HG02678 (cell line): Measurements from ENCODE around the gene SCAMP5.

Experiments used
- ATAC-seq: cut with Tn5 transposase; IDR thresholded peaks from one replicate; pipeline ENCODE4 v1.9.1; 2021; ENCODE audit warnings: mild to moderate bottlenecking, moderate library complexity; ENCODE audit not compliant: unreplicated experiment

SCAMP5 gene

DNA sequence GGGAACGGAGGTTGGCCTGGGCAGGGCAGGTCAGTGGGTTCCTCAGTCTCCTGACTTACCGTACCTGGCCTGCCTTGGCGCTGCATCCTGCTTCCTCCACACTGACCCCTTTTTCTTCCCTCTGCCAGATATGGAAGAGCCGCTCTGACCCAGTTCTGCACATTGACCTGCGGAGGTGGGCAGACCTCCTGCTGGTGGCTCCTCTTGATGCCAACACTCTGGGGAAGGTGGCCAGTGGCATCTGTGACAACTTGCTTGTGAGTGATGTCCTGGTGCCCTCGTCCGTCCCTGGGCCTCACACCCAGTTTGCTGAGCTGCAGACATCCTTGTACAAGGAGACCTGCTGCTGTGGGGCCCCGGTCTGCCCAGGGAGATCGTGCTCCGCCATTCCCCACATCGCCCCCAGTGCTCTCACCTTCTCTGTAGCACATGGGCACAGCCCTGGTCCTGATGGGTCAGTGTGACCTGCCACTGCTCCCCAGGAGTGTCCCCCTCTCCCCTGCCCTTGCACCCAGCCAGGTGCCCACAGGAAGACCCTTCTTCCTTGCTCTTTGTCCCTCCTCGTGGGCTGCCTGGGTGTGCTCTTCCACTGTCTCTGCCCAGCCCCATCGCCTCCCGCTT, 49.0 kb downstream of the SCAMP5 start:
- ATAC-seq = no peak

DNA sequence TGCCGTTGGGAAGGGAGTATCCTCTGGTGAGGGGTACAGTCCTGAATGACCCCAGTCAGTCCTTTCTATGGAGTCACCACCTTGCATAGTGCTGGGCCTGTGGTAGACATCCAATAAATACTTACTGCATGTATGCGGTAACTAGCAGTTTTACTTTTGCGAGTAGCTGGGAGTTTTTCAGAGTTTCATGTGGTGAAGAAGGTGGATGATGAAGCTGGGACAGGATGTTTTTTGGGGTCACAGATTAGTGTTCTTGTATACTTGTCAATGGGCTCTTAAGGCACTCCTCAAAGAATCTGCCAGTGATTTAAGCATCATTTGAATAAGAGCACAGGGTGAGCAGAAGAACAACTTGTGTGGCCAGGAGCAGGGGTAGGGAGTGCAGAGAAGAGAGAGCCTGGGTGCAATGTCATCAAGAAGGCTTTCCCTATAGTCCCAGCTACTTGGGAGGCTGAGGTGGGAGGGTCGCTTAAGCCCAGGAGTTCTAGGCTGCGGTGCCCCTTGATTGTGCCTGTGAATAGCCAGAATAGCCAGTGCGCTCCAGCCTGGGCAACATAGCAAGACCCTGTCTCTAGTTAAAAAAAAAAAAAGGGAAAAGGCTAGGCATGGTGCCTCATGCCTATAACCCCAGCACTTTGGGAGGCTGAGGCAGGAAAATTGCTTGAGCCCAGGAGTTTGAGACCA, 50.1 kb downstream of the SCAMP5 start:
- ATAC-seq = no peak

DNA sequence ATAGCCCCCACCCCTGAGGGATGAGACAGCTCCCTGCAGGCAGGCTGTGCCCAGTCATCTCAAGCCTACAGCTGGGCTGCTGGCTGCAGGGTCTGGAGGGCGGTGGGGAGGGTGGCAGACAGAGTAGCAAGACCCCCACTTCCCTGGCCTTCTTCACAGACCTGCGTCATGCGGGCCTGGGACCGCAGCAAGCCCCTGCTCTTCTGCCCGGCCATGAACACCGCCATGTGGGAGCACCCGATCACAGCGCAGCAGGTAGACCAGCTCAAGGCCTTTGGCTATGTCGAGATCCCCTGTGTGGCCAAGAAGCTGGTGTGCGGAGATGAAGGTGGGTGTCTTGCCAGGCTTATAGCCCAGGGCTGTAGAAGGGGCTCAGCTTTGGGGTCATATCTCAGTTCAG, 53.0 kb downstream of the SCAMP5 start:
- ATAC-seq = no peak

DNA sequence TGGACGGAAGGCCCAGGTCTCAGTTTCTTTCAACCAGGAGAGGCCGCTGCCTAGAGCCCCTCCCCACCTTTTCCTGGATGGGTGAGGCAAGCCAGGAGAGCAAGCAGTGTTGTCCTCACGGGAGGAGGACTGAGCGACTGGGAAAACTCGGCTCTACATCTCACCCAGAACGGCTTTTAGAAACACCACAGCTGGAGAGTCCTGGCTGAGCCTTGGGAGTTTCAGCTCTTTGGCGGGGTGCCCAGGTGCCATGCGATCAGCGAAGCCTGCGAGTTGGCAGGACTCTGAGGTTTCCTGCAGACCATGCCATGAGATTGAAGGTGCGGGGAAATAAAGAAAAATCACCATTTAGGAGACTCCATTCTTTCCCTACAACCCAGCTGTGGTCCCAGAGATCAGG, 54.0 kb downstream of the SCAMP5 start:
- ATAC-seq = no peak

DNA sequence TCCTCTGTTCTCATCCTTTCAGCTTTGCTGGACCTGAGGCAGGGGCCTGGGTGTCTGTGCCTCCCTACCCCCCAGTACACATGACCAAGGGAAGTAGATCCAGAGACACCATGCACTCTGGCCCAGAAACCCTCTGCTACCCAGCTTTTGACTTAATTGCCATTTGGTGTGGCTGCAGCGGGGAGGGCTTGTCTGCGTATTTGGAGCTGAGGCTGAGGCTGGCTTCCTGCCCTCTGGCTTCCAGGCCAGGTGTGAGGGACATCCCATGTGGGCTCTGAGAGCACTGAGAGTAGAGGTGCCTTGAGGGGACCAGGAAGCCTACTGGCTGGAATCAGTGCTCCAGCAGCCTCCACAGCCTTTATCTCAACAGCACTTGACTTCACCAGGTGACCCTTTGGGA, 54.9 kb downstream of the SCAMP5 start:
- ATAC-seq = no peak

DNA sequence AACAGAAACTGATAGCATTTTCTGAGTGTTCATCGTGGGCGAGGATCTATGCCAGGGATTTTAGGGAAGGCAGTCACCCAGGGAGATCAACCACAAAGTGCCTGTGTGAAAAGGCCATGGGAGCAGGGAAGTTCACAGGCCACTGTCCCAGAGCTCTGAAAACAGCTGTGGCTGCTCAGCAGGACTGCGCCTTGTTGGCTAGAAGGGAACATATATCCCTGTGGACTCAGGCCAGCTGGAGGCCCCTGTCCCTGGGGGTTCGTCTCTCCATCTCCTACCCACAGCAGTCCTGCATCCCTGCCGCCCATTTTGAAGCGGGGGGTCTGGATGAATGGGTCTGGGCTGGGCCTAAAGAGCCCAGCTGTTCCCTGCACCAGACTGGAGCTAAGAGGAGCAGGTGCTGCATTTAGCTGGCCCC, 55.8 kb downstream of the SCAMP5 start:
- ATAC-seq = no peak

DNA sequence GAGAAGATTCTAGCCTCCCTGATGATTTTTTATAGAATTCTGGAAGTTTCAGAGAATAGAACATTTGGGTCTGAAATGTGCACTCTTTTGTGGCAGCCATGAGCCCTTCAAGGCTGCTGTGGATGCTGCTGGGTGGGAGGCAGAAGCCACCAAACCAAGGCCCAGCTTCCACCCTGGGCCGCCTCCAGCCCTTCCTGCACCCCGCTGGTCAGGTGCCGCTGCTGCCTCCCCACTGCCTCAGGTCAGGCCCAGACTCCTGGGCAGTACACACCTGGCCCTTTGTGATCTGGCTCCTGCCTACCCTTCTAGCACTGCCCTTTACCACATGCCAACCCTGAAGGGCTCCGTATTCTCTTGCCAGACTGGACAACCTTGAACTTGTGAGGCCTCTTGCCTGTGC, 56.3 kb downstream of the SCAMP5 start:
- ATAC-seq = no peak

DNA sequence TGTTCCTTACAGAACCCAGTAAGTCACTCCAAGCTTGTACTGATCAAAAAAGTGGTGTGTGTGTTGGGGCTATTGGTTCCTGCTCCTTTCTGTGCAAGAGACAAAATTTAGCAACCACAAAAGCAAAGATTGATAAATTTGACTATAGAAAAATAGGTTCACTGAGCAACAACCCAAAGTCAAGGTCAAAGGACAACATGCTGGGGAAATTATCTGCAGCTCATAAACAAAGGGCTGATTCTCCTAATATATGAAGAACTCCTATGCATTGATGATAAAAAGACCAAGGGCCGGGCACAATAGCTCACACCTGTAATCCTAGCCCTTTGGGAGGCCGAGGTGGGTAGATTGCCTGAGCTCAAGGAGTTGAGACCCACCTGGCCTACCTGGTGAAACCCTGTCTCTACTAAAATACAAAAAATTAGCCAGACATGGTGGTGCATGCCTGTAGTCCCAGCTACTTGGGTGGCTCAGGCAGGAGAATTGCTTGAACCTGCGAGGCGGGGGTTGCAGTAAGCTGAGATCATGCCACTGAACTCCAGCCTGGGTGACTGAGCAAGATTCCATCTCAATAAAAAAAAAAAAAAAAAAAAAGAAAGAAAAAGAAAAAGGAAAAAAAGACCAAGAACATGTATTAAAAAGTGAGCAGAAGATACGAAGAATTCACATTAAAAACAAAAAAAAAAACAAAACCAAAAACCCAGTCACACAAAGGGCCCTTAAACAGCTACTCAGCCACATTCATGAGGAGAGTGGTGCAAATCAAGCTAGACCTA, 57.8 kb downstream of the SCAMP5 start:
- ATAC-seq = no peak

DNA sequence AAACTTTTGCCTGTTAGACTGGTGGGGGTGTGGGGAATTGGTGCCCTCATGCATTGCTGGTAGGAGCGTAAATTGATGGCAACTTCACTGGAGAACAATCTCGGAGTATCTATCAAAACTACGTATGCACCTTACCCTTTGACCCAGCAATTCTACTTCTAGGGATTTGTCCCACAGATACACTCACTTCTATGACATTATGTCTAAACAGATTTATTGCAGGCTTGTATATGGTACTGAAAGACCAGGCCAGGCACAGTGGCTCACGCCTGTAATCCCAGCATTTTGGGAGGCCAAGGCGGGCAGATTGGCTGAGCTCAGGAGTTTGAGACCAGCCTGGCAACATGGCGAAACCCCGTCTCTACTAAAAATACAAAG, 58.4 kb downstream of the SCAMP5 start:
- ATAC-seq = no peak

DNA sequence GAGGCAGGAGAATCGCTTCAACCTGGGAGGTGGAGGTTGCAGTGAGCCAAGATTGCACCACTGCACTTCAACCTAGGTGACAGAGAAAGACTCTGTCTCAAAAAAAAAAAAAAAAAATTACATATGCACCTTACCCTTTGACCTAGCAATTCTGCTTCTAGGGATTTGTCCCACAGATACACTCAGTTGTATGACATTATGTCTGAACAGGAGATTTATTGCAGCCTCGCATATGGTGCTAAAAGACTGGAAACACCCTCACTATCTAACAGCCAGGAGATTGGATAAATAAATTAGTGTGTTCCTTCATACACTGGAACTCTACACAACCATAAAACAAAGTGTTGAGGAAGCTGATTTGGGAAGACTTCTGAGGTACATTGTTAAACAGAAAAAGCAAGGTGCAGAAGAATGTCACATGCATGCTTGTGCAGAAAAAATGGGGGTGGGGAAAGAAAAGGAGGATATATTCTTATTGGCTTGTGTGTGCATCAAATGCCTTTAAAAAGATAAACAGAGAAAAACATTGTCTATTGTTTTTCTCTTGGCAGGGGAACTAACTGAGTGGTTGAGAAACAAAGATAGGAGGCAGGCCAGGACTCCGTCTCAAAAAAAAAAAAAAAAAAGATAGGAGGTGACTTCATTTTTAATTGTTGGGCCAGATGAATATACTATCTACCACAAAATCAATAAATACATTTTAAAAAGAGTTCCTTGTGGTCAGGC, 59.0 kb downstream of the SCAMP5 start:
- no peak for ATAC-seq

DNA sequence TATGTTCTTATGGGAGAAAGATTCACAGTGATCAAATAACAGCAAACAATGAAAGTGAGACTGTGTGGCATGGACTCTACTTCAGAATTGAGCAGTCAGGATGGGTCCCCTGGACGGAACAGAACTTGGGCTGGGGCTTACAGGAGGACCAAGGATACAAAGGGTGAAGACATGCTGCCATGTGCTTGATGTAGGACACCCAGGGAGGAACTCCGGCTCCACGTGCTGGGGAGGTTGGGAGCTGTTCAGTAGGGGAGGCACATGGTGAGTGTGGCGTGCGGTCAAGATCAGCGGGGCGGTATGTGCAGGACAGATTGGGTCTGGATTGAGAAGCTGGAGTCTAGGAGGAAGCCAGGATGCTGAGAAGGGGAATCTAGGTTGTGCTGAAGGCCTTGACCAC, 60.7 kb downstream of the SCAMP5 start:
- no peak for ATAC-seq

DNA sequence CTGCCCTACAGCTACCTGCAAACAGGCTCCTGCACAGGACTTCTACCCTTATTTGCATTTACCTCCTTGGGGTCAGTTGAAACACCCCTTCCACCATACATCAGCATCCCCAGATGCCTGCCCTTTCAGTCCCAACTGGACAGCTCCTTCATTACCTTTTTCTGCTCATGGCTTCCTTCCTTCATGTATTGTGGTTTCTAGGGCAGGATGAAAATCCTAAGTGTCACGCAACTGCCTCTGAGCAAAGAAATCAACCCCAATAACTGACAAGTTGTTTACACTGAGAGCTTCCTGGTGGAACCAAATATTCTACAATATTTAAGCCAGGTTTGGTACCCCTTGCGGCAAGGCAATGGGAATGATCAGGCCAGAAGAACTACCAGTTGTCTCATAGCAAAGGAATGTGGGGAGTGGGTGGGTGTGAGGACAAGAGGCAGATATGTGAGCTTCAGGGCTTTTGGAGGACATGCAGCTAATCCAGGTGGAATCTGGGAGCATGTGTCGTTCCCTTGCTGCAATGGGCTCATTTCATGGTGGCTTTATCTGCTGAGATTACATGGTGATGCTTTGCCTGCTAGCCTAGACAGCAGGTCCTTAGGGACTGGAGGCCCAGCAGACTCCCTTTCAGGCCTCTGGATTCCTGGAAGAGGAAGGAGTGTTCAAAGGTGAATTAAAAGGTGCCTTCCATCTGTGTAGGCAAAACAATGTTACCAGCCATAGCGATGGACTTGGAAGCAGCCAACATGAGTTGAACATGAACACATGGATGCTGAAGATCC, 63.0 kb downstream of the SCAMP5 start:
- no peak for ATAC-seq

DNA sequence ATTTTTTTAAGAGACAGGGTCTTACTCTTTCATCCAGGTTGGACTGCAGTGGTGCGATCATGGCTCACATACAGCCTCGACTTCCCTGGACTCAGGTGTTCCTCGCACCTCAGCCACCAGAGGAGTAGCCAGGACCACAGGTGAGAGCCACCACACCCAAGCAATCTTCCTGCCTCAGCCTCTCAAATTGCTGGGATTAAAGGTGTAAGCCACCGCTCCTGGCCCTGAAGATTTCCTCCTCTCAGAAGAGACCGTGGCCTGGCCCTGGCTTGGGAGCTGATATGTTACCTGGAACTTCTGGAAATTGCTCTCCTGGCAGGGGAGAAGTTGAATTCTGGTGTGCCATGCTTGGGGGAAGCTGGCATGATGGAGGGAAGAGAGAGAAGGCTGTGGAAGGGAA, 64.2 kb downstream of the SCAMP5 start:
- ATAC-seq = no peak

DNA sequence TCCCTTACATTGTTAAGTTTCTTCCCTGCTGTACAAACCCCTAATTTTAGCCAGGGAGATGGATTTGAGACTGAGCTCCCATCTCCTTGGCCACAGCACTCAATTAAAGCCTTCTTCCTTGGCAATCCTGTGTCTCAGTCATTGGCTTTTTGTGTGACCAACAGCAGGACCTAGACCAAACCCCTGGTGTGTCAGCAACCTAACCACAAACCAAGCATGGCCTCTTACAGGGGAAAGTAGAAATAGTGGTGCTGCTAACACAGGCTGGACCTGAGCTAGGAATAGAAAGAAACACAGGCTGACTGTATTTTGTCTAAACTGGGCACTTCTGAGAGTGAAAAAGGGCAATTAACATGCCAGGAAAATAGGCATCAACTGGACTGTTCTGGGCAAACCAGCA, 65.9 kb downstream of the SCAMP5 start:
- no peak for ATAC-seq

DNA sequence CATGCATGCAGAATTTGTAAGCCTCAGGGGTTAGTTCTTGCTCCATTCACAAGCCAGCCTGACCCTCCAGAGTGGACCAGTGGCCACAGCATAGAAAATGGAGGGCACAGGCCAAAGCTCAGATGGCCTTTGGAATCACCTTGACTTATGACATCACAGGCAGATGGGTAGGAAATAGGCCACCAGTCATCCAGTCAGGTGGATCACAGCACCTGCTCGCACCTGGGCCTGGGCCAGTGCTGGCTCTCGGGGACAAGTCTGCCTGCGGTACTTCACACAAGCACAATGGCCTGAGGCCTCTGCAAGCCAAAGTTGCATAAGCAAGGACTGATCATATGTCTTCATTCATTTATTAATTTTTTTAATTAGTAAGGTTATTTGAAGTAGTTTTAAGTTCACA, 67.3 kb downstream of the SCAMP5 start:
- no peak for ATAC-seq

DNA sequence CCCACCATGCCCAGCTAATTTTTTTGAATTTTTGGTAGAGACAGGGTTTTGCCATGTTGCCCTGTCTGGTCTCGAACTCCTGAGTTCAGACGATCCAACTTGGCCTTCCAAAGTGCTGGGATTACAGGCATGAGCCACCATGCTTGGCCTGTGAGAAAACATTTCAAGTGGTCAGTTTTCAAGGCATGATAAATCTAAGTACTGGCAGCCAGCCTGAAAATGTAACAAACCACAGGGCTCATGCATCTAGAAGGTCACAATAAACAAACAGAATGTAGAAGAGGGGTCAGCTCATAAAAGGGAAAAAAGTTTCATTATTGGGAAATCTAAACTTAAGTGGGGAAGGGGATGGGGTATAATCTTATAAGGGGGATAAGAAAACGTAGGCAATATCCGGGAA, 68.0 kb downstream of the SCAMP5 start:
- ATAC-seq = no peak

DNA sequence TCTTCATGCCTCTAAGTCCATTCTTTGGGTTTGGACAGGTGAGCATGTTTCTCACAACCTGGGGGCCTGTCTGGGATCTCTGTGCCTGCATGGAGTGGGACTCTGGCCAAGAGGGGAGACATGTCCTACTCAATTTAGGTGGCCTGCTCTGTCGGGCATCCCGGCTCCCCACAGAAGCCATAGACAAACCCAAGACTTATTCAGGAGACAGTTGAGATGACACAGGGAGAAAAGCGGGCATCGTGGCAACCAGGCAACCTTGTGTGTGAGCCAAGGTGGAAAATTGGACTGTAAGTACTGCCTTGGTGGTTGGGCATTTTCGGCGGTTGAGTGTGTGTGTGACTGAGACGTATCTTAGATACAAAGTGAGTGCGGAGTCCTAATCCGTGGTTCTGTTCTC, 68.5 kb downstream of the SCAMP5 start:
- no peak for ATAC-seq

DNA sequence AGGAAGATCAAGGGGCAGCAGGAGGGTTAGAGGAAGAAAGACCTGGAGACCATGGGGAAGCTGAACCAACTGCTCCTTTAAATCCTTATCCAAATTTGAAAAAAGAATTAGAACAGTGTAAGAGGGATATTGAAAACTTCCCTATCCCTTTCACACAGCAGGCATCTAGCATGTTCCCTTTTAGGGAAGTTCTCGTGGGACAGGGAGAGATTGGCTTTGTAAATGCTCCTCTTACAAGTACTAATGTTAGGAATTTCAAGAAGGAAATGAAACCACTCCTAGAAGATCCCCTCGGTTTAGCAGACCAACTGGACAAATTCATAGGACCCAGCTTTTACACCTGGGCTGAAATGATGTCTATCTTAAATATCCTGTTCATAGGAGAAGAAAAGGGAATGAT, 69.5 kb downstream of the SCAMP5 start:
- ATAC-seq = no peak

DNA sequence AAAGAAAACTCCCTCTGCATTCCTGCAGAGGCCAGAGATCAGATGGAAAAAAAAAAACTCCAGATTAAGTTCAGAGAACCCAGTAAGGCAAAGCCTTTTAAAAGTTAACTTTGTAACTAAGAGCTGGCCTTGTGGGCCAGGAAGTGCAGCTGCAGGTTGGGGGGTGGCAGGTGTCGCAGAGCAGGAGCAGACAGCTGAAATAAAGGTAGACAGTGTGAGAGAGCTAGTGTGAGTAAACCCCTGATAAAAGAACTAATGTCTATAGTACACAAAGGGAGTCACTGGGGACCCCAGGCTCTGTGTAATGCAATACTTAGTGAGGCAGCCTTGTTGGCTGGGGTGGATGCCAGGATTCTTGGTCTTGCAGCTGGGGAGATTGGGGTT, 70.1 kb downstream of the SCAMP5 start:
- no peak for ATAC-seq

DNA sequence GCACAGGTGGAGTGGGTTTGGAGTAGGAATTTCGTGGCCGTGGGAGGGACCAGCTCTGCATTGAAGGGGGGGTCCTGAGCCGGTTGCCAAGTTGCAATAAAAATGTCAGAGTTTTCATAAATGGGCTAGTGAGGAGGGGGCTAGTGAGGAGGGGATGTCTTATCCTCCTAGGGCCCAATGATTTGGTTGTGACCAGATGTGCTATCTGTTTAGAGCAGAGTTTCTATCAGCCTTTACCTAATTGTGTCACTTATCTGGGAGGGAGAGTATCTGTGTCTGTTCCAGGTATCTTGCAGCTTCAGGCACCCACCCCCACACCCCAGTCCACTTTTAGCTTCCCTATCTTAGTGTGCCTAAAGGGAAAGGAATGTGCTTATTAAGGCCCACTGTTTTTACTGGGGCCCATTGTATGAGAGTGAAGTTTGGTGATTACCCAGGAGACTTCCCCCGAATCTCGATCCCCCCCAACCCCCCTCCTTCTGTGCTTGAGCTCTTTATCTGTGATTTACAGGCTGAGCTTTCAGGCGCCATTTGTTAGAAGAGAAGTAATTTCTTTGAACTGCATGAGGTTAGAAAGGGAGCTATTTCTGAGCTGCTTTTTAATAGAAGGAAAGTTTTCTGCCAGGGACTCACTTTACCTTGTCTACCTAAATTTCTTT, 70.6 kb downstream of the SCAMP5 start:
- no peak for ATAC-seq
